Liver (tissue), 9 donors: ENCODE results near the gene PTK6. TPM values are rescaled to one million over a fixed set of nuclear protein-coding genes. Genes with fewer than 3 reads are reported as not detected.

Experiments used
- DNase-seq: peaks from one replicate; pipeline ENCODE4 v3.0.0-alpha.2; 2017; ENCODE audit warnings: low spot score
- H3K27ac ChIP-seq, 2 donors: one replicate each; pipeline ENCODE4 v1.7.0; 2013; ENCODE audit warnings: inconsistent platforms in 2 of 2, low read length in 2 of 2, control low read depth in 1 of 2, low read depth in 1 of 2, mild to moderate bottlenecking in 1 of 2
- H3K27me3 ChIP-seq, 4 donors: one replicate each; pipeline versions ENCODE4 v1.6.1 to v1.7.0; 2013; ENCODE audit warnings: low read length in 3 of 4, inconsistent platforms in 1 of 4, mild to moderate bottlenecking in 1 of 4, moderate library complexity in 1 of 4; ENCODE audit not compliant: control insufficient read depth in 4 of 4, insufficient read depth in 4 of 4
- H3K36me3 ChIP-seq, 4 donors: one replicate each; pipeline versions ENCODE4 v1.6.1 to v1.7.0; 2013; ENCODE audit warnings: low read length in 3 of 4, mild to moderate bottlenecking in 3 of 4, low read depth in 1 of 4, moderate library complexity in 1 of 4; ENCODE audit not compliant: control insufficient read depth in 4 of 4, insufficient read depth in 3 of 4
- H3K4me1 ChIP-seq, 4 donors: one replicate each; pipeline versions ENCODE4 v1.6.1 to v1.7.0; 2013; ENCODE audit warnings: low read length in 3 of 4, mild to moderate bottlenecking in 3 of 4, moderate library complexity in 1 of 4; ENCODE audit not compliant: control insufficient read depth in 4 of 4, insufficient read depth in 4 of 4
- H3K4me3 ChIP-seq, 3 donors: one replicate each; pipeline versions ENCODE4 v1.6.1 to v1.7.0; 2013; ENCODE audit warnings: low read length in 3 of 3, control low read depth in 1 of 3, low read depth in 1 of 3, mild to moderate bottlenecking in 1 of 3
- H3K9ac ChIP-seq, 2 donors: one replicate each; pipeline ENCODE4 v1.7.0; 2013; ENCODE audit warnings: low read length in 2 of 2, mild to moderate bottlenecking in 2 of 2, moderate library complexity in 2 of 2, control low read depth in 1 of 2, low read depth in 1 of 2
- H3K9me3 ChIP-seq, 4 donors: one replicate each; pipeline versions ENCODE4 v1.6.1 to v1.7.0; 2013; ENCODE audit warnings: low read length in 3 of 4; ENCODE audit not compliant: control insufficient read depth in 4 of 4
- ATF3 ChIP-seq: IDR thresholded peaks from 2 replicates; pipeline ENCODE4 v1.6.1; 2016; ENCODE audit warnings: antibody characterized with exemption
- CTCF ChIP-seq: fragments of 150-350 bp; IDR thresholded peaks from 2 replicates; pipeline ENCODE4 v1.5.1; 2017; ENCODE audit warnings: improper control_type of control experiment, low read depth, low read length; ENCODE audit not compliant: missing input control
- EGR1 ChIP-seq, 2 donors: IDR thresholded peaks; 2 replicates each; pipeline ENCODE4 v1.6.1; 2016 to 2018; ENCODE audit warnings: antibody characterized with exemption in 2 of 2, low read depth in 2 of 2
- FOXA1 ChIP-seq: IDR thresholded peaks from 2 replicates; pipeline ENCODE4 v1.6.1; 2016; ENCODE audit warnings: antibody characterized with exemption
- GABPA ChIP-seq, 2 donors: IDR thresholded peaks in 1 of 2; conservative IDR thresholded peaks in 1 of 2; 2 replicates each; pipeline ENCODE4 v1.6.1; 2016; ENCODE audit warnings: antibody characterized with exemption in 2 of 2, mild to moderate bottlenecking in 1 of 2, moderate library complexity in 1 of 2
- HNF4A ChIP-seq, 2 donors: conservative IDR thresholded peaks; 2 replicates each; pipeline ENCODE4 v1.6.1; 2016; ENCODE audit warnings: antibody characterized with exemption in 2 of 2, mild to moderate bottlenecking in 2 of 2
- HNF4G ChIP-seq: IDR thresholded peaks from 2 replicates; pipeline ENCODE4 v1.6.1; 2016; ENCODE audit warnings: antibody characterized with exemption
- JUND ChIP-seq, 2 donors: IDR thresholded peaks; 2 replicates each; pipeline ENCODE4 v1.6.1; 2016; ENCODE audit warnings: antibody characterized with exemption in 2 of 2
- NR2F2 ChIP-seq: IDR thresholded peaks from 2 replicates; pipeline ENCODE4 v1.6.1; 2016; ENCODE audit warnings: antibody characterized with exemption
- REST ChIP-seq: IDR thresholded peaks from 2 replicates; pipeline ENCODE4 v1.6.1; 2016; ENCODE audit warnings: antibody characterized with exemption, mild to moderate bottlenecking
- TAF1 ChIP-seq: conservative IDR thresholded peaks from 2 replicates; pipeline ENCODE4 v1.6.1; 2016; ENCODE audit warnings: antibody characterized with exemption, mild to moderate bottlenecking
- YY1 ChIP-seq: IDR thresholded peaks from 2 replicates; pipeline ENCODE4 v1.6.1; 2016; ENCODE audit warnings: antibody characterized with exemption, mild to moderate bottlenecking
- ZBTB33 ChIP-seq: IDR thresholded peaks from 2 replicates; pipeline ENCODE4 v1.6.1; 2016; ENCODE audit warnings: antibody characterized with exemption
- WGBS: extraction: QIAGEN DNeasy Blood & Tissue Kit; methylation state at CpG from one replicate; pipeline ENCODE4 v1.1.7; 2013; 5-methylcytosine and 5-hydroxymethylcytosine counted together
- polyA plus RNA-seq, 2 donors: library from polyadenylated mRNA; stranded (reverse) in 1 of 2; unstranded in 1 of 2; fragments of 200-250 nt in 1 of 2; fragments of >200 nt in 1 of 2; fragmentation: Nextera tagmentation in 1 of 2; extraction: Ambion mirVana in 1 of 2; gene quantifications; one replicate each; pipeline versions ENCODE4 v1.2.1 to v1.2.3, GENCODE V29; 2013 to 2015
- total RNA-seq, 2 donors: library from RNA; depleted of rRNA; stranded (reverse); fragments of >200 nt; gene quantifications; one replicate each; pipeline ENCODE4 v1.2.3, GENCODE V29; 2014
- donor health status: healthy.
- donor health status: healthy.
- donor health status: healthy.
- donor health status: healthy.
- donor health status: healthy.

PTK6 gene
- total and polyA plus RNA-seq, 4 donors: 0.05 to 1.2 (median 0.23) TPM

DNA sequence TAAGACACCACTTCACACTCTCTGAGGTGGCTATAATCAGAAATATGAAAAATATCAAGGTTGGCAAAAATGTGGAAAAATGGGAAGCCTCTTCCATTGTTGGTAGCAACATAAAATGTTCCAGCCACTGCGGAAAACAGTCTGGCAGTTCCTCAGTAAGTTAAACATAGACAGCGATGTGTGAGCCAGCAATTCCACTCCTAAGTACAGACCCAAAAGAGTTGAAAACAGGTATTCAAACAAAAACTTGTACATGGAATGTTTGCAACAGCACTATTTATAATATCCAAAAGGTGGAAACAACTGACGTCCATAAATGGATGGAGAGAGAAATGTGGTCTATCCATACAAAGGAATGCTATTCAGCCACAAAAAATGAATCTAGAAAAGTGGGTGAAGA is 24.0 kb downstream of the PTK6 start:
- Histone ChIP-seq H3K9ac (no peak overlapping the region), H3K27me3 (peaks cover 0 to 2% (median 0%) of the 10 kb centered on the region in 4 donors), H3K9me3 (no peaks in the 10 kb centered on the region), H3K36me3 (no peaks in the 10 kb centered on the region), H3K4me3 (no peak overlapping the region), H3K27ac (no peak overlapping the region), H3K4me1 (no peaks in the 10 kb centered on the region)
- no peak for DNase-seq
- no peak for TF ChIP-seq ZBTB33
- no peak for TF ChIP-seq EGR1 (IDR thresholded peaks at IDR 0.05; ENCODE audit: low read depth in 2 of 2)
- TF ChIP-seq JUND (IDR thresholded peaks at IDR 0.05): no peak
- no peak for TF ChIP-seq HNF4A (conservative IDR thresholded peaks at IDR 0.05)
- TF ChIP-seq NR2F2: no peak
- no peak for TF ChIP-seq REST
- no peak for TF ChIP-seq GABPA (IDR thresholded peaks at IDR 0.05 in 1 of 2, conservative IDR thresholded peaks at IDR 0.05 in 1 of 2)
- no peak for TF ChIP-seq TAF1
- WGBS: 92% methylated on average over 3 of the region's 3 CpGs

GRCh38 chr20:63509088-63509564 is 28.1 kb downstream of the PTK6 start:
- WGBS: 78% methylated on average over 9 of the region's 9 CpGs
- DNase-seq: no peak
- TF ChIP-seq YY1 (no peak), EGR1 (IDR thresholded peaks at IDR 0.05; ENCODE audit: low read depth in 2 of 2) (no peak), FOXA1 (no peak), HNF4A (conservative IDR thresholded peaks at IDR 0.05) (no peak), CTCF (no peak), HNF4G (no peak), REST (no peak), ATF3 (no peak), GABPA (IDR thresholded peaks at IDR 0.05 in 1 of 2, conservative IDR thresholded peaks at IDR 0.05 in 1 of 2) (no peak)
- Histone ChIP-seq H3K9me3 (peaks cover 0 to 6% (median 4%) of the 10 kb centered on the region in 4 donors), H3K9ac (no peak overlapping the region), H3K36me3 (no peaks in the 10 kb centered on the region), H3K4me1 (no peaks in the 10 kb centered on the region), H3K27me3 (peaks cover 0 to 3% (median under 1%) of the 10 kb centered on the region in 4 donors), H3K27ac (no peak overlapping the region), H3K4me3 (no peak overlapping the region)
